K562 (cell line): ENCODE results near the gene MADD. TPM values are rescaled to one million over a fixed set of nuclear protein-coding genes. Genes with fewer than 3 reads are reported as not detected.
A peak's percentile ranks its signal among the peaks of the same experiment; 100 is the strongest.

Source experiments
- ATAC-seq: fragments of 200-7000 bp; cut with Tn5 transposase; 3 replicates; pipeline ENCODE4 v1.9.1; 2020; ENCODE audit warnings: moderate library complexity
- BruUV-seq: library from RNA; stranded (reverse); fragments of 400-500 nt; replicated peaks from 2 replicates; lab custom pipeline; 2021; lab: Mats Ljungman, UMichigan
- CTCF ChIA-PET: fragments of 300-600 bp; formaldehyde crosslinking; extraction: SDS; loops from one replicate; lab custom pipeline; 2021; ENCODE audit warnings: low intra/inter-chr PET ratio; lab: Yijun Ruan, JAX
- POLR2A ChIA-PET: fragments of 300-600, 350-650 bp; sonication (Branson Sonifier 250); formaldehyde crosslinking; extraction: SDS; loops from one replicate; lab custom pipeline; 2021; ENCODE audit warnings: antibody characterized with exemption, inconsistent platforms; lab: Yijun Ruan, JAX
- DNase-seq, 4 experiments: peaks; one replicate each; pipeline versions ENCODE4 v3.0.0 to v3.0.0-alpha.2; 2011 to 2018; ENCODE audit warnings: low spot score in 3 of 4, mixed read lengths in 3 of 4; ENCODE audit errors: extremely low read depth in 1 of 4
- FAIRE-seq: peaks from 2 replicates; lab custom pipeline; 2011; peaks lifted over from hg19 to GRCh38; lab: Jason Lieb, UNC
- H2AFZ ChIP-seq: 2 replicates; pipeline ENCODE4 v1.6.0; 2011; ENCODE audit warnings: low read depth, low read length, control low read depth, inconsistent platforms
- H3K27ac ChIP-seq: fragments of 200-600 bp; 3 replicates; pipeline ENCODE4 v1.8.0; 2011; ENCODE audit warnings: low read depth, mild to moderate bottlenecking, control low read depth, inconsistent platforms, low read length, moderate library complexity, mixed read lengths; ENCODE audit errors: extremely low read depth
- H3K27me3 ChIP-seq, 2 experiments: fragments of 300-600 bp in 1 of 2; 2 replicates in 1 of 2; 3 replicates in 1 of 2; pipeline versions ENCODE4 v1.6.0 to v1.8.0; 2011; ENCODE audit warnings: inconsistent platforms in 2 of 2, low read length in 2 of 2, mild to moderate bottlenecking in 1 of 2, mixed read lengths in 1 of 2, moderate library complexity in 1 of 2; ENCODE audit not compliant: control insufficient read depth in 2 of 2, insufficient read depth in 2 of 2
- H3K36me3 ChIP-seq: fragments of 300-600 bp; 3 replicates; pipeline ENCODE4 v1.8.0; 2011; ENCODE audit warnings: mild to moderate bottlenecking, low read length, inconsistent platforms; ENCODE audit not compliant: control insufficient read depth, insufficient read depth
- H3K4me1 ChIP-seq, 2 experiments: fragments of 200-600 bp in 1 of 2; replicated peaks in 1 of 2; 2 replicates in 1 of 2; 3 replicates in 1 of 2; pipeline versions ENCODE4 v1.5.1 to v1.8.0; 2011; ENCODE audit warnings: inconsistent platforms in 2 of 2, low read length in 2 of 2, mild to moderate bottlenecking in 1 of 2, mixed read lengths in 1 of 2, moderate library complexity in 1 of 2; ENCODE audit not compliant: control insufficient read depth in 2 of 2, insufficient read depth in 2 of 2
- H3K4me2 ChIP-seq: 2 replicates; pipeline ENCODE4 v1.6.1; 2011; ENCODE audit warnings: low read length, control low read depth, inconsistent platforms, mixed read lengths; ENCODE audit not compliant: insufficient read depth
- H3K4me3 ChIP-seq: fragments of 200-600 bp; sonication (generic), shearing (Covaris generic); 2 replicates; pipeline ENCODE4 v1.5.1; 2016; ENCODE audit warnings: control low read depth, inconsistent platforms
- H3K79me2 ChIP-seq: fragments of 200-600 bp; 3 replicates; pipeline ENCODE4 v1.8.0; 2011; ENCODE audit warnings: low read length, inconsistent platforms; ENCODE audit not compliant: control insufficient read depth, insufficient read depth
- H3K9ac ChIP-seq, 2 experiments: 2 replicates each; pipeline versions ENCODE4 v1.6.0 to v1.6.1; 2011; ENCODE audit warnings: low read depth in 2 of 2, low read length in 2 of 2, control low read depth in 1 of 2, inconsistent platforms in 1 of 2, mild to moderate bottlenecking in 1 of 2, mixed read lengths in 1 of 2; ENCODE audit not compliant: insufficient read depth in 1 of 2
- H3K9me1 ChIP-seq: one replicate; pipeline ENCODE4 v1.6.0; 2011; ENCODE audit warnings: inconsistent platforms, mild to moderate bottlenecking, low read length, moderate library complexity; ENCODE audit not compliant: control insufficient read depth, insufficient read depth
- H3K9me3 ChIP-seq: replicated peaks from 2 replicates; pipeline ENCODE4 v1.5.1; 2011; ENCODE audit warnings: low read depth, low read length, inconsistent platforms; ENCODE audit not compliant: control insufficient read depth, insufficient read depth
- H4K20me1 ChIP-seq: replicated peaks from 2 replicates; pipeline ENCODE4 v1.6.1; 2011; ENCODE audit warnings: low read length, inconsistent platforms, mixed read lengths; ENCODE audit not compliant: control insufficient read depth, insufficient read depth
- CBX1 ChIP-seq: sonication (generic); IDR thresholded peaks from 2 replicates; pipeline ENCODE4 v1.6.1; 2016; ENCODE audit warnings: antibody characterized with exemption, low read depth, mild to moderate bottlenecking
- CHCHD3 ChIP-seq: fragments of 250-450 bp; sonication (Bioruptor Pico); IDR thresholded peaks from 2 replicates; pipeline ENCODE4 v2.1.2; 2022; ENCODE audit warnings: mild to moderate bottlenecking
- DIDO1 ChIP-seq: fragments of 450-650 bp; IDR thresholded peaks from 2 replicates; pipeline ENCODE4 v1.6.1; 2016; ENCODE audit warnings: low read depth, missing biosample characterization, missing genetic modification characterization
- ILK ChIP-seq: fragments of 450-650 bp; IDR thresholded peaks from 2 replicates; pipeline ENCODE4 v1.6.1; 2016; ENCODE audit warnings: missing genetic modification characterization, low read depth, mild to moderate bottlenecking, missing compliant biosample characterization, moderate library complexity, borderline replicate concordance
- MCM7 ChIP-seq, 2 experiments: fragments of 450-650 bp; IDR thresholded peaks; 2 replicates each; pipeline ENCODE4 v1.6.1; 2016 to 2018
- SMARCE1 ChIP-seq: fragments of 450-650 bp; IDR thresholded peaks from 2 replicates; pipeline ENCODE4 v1.7.1; 2016; ENCODE audit warnings: mild to moderate bottlenecking
- SMC3 ChIP-seq: conservative IDR thresholded peaks from 2 replicates; pipeline ENCODE4 v1.6.1; 2011; ENCODE audit warnings: low read depth, low read length, improper control_type of control experiment; ENCODE audit not compliant: insufficient read depth
- WGBS: fragments of 100-300 bp; shearing (Covaris generic); methylation state at CpG from one replicate; pipeline ENCODE4 v1.1.6; 2016; ENCODE audit warnings: low coverage, mixed read lengths; ENCODE audit not compliant: insufficient coverage; ENCODE audit errors: missing lambda C conversion rate; 5-methylcytosine and 5-hydroxymethylcytosine counted together
- in situ Hi-C: fragments of 300-500 bp; cut with MboI; formaldehyde crosslinking; loops from 4 replicates; pipeline ENCODE4 v1.15.0; 2018; ENCODE audit warnings: inconsistent platforms, mixed read lengths
- intact Hi-C: fragments of 100-400 bp; cut with micrococcal nuclease; formaldehyde crosslinking; loops from 2 replicates; pipeline ENCODE4 v1.14.2; 2022
- polyA plus RNA-seq, 8 experiments: library from polyadenylated mRNA; depleted of rRNA in 4 of 8; stranded (reverse) in 5 of 8; unstranded in 3 of 8; fragments of >200 nt; fragmentation: Nextera tagmentation in 2 of 8; fragmentation: Illumina TruSeq in 1 of 8; extraction: Ambion mirVana in 2 of 8; extraction: Trizol in 1 of 8; gene quantifications; 2 replicates each; pipeline versions ENCODE4 v1.2.1 to v1.2.3, GENCODE V29; 2011 to 2014; ENCODE audit warnings: inconsistent platforms in 1 of 8, missing spikeins in 1 of 8
- total RNA-seq, 7 experiments: library from RNA; depleted of rRNA in 6 of 7; stranded (reverse); fragments of >200 nt in 6 of 7; fragmentation: Illumina TruSeq in 2 of 7; extraction: Trizol in 2 of 7; gene quantifications; 2 replicates each; pipeline versions ENCODE4 v1.2.1 to v1.2.3, GENCODE V29; 2011 to 2021; ENCODE audit warnings: low replicate concordance in 1 of 7
- TF ChIP-seq, protein P1 (sequence below): sonication (generic); formaldehyde crosslinking; IDR thresholded peaks from 2 replicates; pipeline ENCODE4 v1.8.0; 2022; ENCODE audit warnings: mild to moderate bottlenecking, missing genetic modification reagents
- TF ChIP-seq, protein P2 (sequence below), 2 experiments: fragments of 450-650 bp; conservative IDR thresholded peaks; 2 replicates each; pipeline ENCODE4 v1.6.1; 2017; ENCODE audit warnings: mild to moderate bottlenecking in 2 of 2, moderate library complexity in 2 of 2
- TF ChIP-seq, protein P3 (sequence below): sonication (generic); formaldehyde crosslinking; IDR thresholded peaks from 2 replicates; pipeline ENCODE4 v1.8.0; 2022; ENCODE audit warnings: missing genetic modification reagents, mild to moderate bottlenecking, borderline replicate concordance
- TF ChIP-seq, protein P4 (sequence below): fragments of 450-650 bp; conservative IDR thresholded peaks from 2 replicates; pipeline ENCODE4 v1.6.1; 2016; ENCODE audit warnings: missing genetic modification characterization, low read depth, mild to moderate bottlenecking, missing compliant biosample characterization, moderate library complexity
- TF ChIP-seq, protein P5 (sequence below): fragments of 250-450 bp; sonication (Bioruptor Pico); IDR thresholded peaks from 2 replicates; pipeline ENCODE4 v1.9.0; 2021; ENCODE audit warnings: mild to moderate bottlenecking

MADD gene
- total and polyA plus RNA-seq, 9 of the 15 experiments (the other 6 are each of a cell fraction or from before 2014, with no cell fraction given) = 0.68 to 57.6 (median 33.6) TPM

DNA sequence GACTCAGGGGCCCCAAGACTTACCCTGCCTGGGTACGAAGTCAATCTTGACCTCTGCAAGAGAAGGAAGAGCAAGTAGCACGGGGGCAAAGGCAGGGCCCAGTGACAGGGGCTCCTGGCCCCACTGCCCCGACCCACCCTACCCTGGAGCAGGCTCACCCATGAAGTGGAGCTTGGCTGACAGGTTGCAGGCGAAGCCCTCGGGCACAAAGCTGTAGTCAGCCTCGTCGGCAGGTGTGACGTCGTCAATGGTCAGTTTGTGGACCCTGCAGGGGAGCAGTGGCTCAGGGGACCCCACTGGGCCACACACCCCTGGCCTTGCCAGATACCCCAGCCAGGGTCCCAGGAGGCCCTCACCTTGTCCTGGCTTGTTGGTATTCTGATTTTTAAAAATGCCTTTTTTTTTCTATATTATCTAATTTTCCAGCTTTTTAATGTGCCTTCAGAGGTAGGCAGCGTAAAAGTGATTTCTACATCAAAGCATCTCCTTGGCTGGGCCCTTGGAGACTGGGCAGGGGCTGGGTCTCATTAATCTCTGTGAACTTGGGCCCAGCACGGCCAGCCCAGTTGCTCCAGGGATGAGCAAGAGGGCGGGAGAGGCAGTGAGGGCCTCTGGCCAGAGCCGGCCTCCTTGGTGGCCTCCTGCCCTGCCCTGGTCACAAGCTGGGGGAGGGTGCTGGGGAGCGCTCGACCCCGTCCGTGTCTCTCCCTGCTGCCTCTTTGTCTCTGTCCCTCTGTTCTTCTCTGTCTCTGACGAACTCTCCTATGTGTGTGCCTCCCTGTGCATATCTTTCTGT, 71.2 kb downstream of the MADD start:
- H3K4me1 ChIP-seq = peaks cover 6 to 49% of the 10 kb centered on the region in 2 experiments; a peak in 3 of 5 replicates
- H3K9me3 ChIP-seq = no peaks in the 10 kb centered on the region
- H3K4me2 ChIP-seq = no peak overlapping the region
- H3K79me2 ChIP-seq = no peaks in the 10 kb centered on the region
- DNase-seq (no peak), ATAC-seq (peak; percentile 24; the same call in 2 of the 3 replicates), FAIRE-seq (no peak)
- in situ Hi-C loops (loop anchor here (10.0 kb wide), 1 partner anchor 166 kb away; the partner anchor contains the start of gene ARFGAP2), intact Hi-C loops (no loop called here)
- CTCF ChIA-PET = no interaction called here
- H2AFZ ChIP-seq = no peak overlapping the region
- no peaks in the 10 kb centered on the region for H3K36me3 ChIP-seq
- POLR2A ChIA-PET = interaction anchor here (0.6 kb wide), 2 partner anchors 13 to 47 kb away, joined by 3 read pairs; no protein-coding TSS in a partner anchor
- peaks cover 10 to 29% of the 10 kb centered on the region in 2 experiments; a peak in 3 of 5 replicates for H3K27me3 ChIP-seq
- no peak overlapping the region for H3K27ac ChIP-seq
- H3K9me1 ChIP-seq = peaks cover 2% of the 10 kb centered on the region
- WGBS = 39% methylated on average over 15 of the region's 18 CpGs
- H3K4me3 ChIP-seq = no peak overlapping the region
- H3K9ac ChIP-seq = peak overlapping the region in 1 of 2 experiments; percentile 39; a peak in 2 of 4 replicates
- BruUV-seq = no TSS peak
- no peaks in the 10 kb centered on the region for H4K20me1 ChIP-seq
- TF ChIP-seq, protein P1, sequence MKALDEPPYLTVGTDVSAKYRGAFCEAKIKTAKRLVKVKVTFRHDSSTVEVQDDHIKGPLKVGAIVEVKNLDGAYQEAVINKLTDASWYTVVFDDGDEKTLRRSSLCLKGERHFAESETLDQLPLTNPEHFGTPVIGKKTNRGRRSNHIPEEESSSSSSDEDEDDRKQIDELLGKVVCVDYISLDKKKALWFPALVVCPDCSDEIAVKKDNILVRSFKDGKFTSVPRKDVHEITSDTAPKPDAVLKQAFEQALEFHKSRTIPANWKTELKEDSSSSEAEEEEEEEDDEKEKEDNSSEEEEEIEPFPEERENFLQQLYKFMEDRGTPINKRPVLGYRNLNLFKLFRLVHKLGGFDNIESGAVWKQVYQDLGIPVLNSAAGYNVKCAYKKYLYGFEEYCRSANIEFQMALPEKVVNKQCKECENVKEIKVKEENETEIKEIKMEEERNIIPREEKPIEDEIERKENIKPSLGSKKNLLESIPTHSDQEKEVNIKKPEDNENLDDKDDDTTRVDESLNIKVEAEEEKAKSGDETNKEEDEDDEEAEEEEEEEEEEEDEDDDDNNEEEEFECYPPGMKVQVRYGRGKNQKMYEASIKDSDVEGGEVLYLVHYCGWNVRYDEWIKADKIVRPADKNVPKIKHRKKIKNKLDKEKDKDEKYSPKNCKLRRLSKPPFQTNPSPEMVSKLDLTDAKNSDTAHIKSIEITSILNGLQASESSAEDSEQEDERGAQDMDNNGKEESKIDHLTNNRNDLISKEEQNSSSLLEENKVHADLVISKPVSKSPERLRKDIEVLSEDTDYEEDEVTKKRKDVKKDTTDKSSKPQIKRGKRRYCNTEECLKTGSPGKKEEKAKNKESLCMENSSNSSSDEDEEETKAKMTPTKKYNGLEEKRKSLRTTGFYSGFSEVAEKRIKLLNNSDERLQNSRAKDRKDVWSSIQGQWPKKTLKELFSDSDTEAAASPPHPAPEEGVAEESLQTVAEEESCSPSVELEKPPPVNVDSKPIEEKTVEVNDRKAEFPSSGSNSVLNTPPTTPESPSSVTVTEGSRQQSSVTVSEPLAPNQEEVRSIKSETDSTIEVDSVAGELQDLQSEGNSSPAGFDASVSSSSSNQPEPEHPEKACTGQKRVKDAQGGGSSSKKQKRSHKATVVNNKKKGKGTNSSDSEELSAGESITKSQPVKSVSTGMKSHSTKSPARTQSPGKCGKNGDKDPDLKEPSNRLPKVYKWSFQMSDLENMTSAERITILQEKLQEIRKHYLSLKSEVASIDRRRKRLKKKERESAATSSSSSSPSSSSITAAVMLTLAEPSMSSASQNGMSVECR = no peak
- TF ChIP-seq SMC3 (no peak), SMARCE1 (no peak), CHCHD3 (CRISPR knock-in tag) (no peak), DIDO1 (tag) (no peak), MCM7 (IDR thresholded peaks at IDR 0.05) (no peak), ILK (no peak), CBX1 (no peak)
- TF ChIP-seq, protein P2, sequence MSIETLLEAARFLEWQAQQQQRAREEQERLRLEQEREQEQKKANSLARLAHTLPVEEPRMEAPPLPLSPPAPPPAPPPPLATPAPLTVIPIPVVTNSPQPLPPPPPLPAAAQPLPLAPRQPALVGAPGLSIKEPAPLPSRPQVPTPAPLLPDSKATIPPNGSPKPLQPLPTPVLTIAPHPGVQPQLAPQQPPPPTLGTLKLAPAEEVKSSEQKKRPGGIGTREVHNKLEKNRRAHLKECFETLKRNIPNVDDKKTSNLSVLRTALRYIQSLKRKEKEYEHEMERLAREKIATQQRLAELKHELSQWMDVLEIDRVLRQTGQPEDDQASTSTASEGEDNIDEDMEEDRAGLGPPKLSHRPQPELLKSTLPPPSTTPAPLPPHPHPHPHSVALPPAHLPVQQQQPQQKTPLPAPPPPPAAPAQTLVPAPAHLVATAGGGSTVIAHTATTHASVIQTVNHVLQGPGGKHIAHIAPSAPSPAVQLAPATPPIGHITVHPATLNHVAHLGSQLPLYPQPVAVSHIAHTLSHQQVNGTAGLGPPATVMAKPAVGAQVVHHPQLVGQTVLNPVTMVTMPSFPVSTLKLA (conservative IDR thresholded peaks at IDR 0.05) = no peak
- TF ChIP-seq, protein P3, sequence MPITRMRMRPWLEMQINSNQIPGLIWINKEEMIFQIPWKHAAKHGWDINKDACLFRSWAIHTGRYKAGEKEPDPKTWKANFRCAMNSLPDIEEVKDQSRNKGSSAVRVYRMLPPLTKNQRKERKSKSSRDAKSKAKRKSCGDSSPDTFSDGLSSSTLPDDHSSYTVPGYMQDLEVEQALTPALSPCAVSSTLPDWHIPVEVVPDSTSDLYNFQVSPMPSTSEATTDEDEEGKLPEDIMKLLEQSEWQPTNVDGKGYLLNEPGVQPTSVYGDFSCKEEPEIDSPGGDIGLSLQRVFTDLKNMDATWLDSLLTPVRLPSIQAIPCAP (CRISPR knock-in tag) = no peak
- TF ChIP-seq, protein P4, sequence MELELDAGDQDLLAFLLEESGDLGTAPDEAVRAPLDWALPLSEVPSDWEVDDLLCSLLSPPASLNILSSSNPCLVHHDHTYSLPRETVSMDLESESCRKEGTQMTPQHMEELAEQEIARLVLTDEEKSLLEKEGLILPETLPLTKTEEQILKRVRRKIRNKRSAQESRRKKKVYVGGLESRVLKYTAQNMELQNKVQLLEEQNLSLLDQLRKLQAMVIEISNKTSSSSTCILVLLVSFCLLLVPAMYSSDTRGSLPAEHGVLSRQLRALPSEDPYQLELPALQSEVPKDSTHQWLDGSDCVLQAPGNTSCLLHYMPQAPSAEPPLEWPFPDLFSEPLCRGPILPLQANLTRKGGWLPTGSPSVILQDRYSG (tag) = no peak
- TF ChIP-seq, protein P5, sequence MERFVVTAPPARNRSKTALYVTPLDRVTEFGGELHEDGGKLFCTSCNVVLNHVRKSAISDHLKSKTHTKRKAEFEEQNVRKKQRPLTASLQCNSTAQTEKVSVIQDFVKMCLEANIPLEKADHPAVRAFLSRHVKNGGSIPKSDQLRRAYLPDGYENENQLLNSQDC (CRISPR knock-in tag) = no peak
